Vagina (tissue), 2 donors: ENCODE data around the gene IL16. TPM values are rescaled to one million over a fixed set of nuclear protein-coding genes. Genes with fewer than 3 reads are reported as not detected.
A peak's percentile ranks its signal among the peaks of the same experiment; 100 is the strongest.
"Not testable (repeated sequence)": the region's sequence is repeated elsewhere in the genome, so short reads cannot be mapped to it uniquely, and the experiment has no call there.

Experiments used
- DNase-seq, 2 donors: peaks; one replicate each; pipeline ENCODE4 v3.0.0-alpha.2; 2017; ENCODE audit errors: extremely low spot score in 2 of 2
- H3K27ac ChIP-seq: fragments of 200-600 bp; sonication (generic); one replicate; pipeline ENCODE4 v1.5.1; 2019
- H3K27me3 ChIP-seq: fragments of 200-600 bp; sonication (generic); one replicate; pipeline ENCODE4 v1.5.1; 2019
- H3K36me3 ChIP-seq, 2 donors: fragments of 200-600 bp; sonication (generic); one replicate each; pipeline ENCODE4 v1.5.1; 2017 to 2019
- H3K4me1 ChIP-seq: fragments of 200-600 bp; sonication (generic); one replicate; pipeline ENCODE4 v1.5.1; 2019
- H3K4me3 ChIP-seq, 2 donors: fragments of 200-600 bp; sonication (generic); 1 replicate in 1 of 2; 2 replicates in 1 of 2; pipeline ENCODE4 v1.5.1; 2016 to 2019
- H3K9me3 ChIP-seq: fragments of 200-600 bp; sonication (generic); one replicate; pipeline ENCODE4 v1.5.1; 2019
- POLR2A ChIP-seq, 2 donors: fragments of 450-650 bp; IDR thresholded peaks; one replicate each; pipeline ENCODE4 v1.6.1; 2017; ENCODE audit warnings: antibody characterized with exemption in 2 of 2, mild to moderate bottlenecking in 2 of 2, moderate library complexity in 2 of 2
- POLR2AphosphoS5 ChIP-seq, 2 donors: sonication (generic); formaldehyde crosslinking; IDR thresholded peaks; one replicate each; pipeline ENCODE4 v1.9.0; 2017; ENCODE audit warnings: antibody characterized with exemption in 2 of 2, mild to moderate bottlenecking in 2 of 2, low read depth in 1 of 2; ENCODE audit not compliant: insufficient read depth in 1 of 2
- intact Hi-C: fragments of 100-400 bp; cut with DNase I; formaldehyde crosslinking; loops from one replicate; pipeline ENCODE4 v1.15.1; 2023
- total RNA-seq: library from RNA; depleted of rRNA; stranded (reverse); fragments of >200 nt; gene quantifications from one replicate; pipeline ENCODE4 v1.2.3, GENCODE V29; 2016
- TF ChIP-seq, protein P1 (sequence below), 3 experiments: fragments of 450-650 bp in 2 of 3; fragments of 200-600 bp in 1 of 3; sonication (generic) in 1 of 3; IDR thresholded peaks; one replicate each; pipeline ENCODE4 v1.5.1; 2017 to 2019; ENCODE audit warnings: antibody characterized with exemption in 3 of 3, mild to moderate bottlenecking in 2 of 3, moderate library complexity in 2 of 3

The IL16 gene
- total RNA-seq, 1 donor from 2014 or later = 19.9 TPM

DNA sequence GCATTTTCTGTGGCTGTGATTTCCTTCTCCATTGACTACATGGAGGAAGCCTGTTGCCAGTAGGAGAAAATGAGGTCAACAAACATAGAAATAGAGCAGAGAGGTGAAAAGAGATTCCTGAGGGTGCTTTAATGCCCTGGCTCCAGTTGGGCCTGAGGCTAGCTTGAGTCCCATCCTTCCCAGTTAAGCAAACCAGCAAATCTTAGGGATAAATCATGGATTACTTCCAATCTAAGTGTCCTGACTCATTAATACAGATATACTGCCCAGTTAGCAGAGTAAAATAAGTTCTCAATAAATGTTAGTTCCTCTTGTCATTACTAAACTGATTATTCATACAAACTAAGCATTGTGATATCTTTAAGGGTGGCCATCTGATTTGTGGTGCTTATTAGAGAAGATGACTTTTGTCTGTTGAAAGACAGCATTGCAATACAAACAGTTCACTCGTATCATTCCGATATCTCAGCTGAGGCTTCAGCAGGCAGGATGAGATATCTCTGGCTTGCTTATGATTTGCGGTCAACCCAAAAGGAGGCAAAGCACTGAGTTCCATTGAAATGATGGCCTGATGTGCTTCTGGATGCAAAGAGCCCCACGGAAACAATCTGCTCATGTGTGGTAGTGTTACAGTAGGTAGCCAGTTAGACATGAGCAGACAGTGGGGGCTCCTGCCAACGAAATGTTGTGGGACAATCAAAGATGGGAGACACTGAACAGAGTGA, 133.8 kb downstream of the IL16 start:
- Histone ChIP-seq H3K36me3 (no peaks in the 10 kb centered on the region), H3K27me3 (no peaks in the 10 kb centered on the region), H3K4me3 (no peak overlapping the region), H3K4me1 (no peaks in the 10 kb centered on the region), H3K9me3 (no peaks in the 10 kb centered on the region), H3K27ac (no peak overlapping the region)
- TF ChIP-seq POLR2AphosphoS5 (IDR thresholded peaks at IDR 0.05; ENCODE audit: insufficient read depth in 1 of 2, low read depth in 1 of 2) = no peak
- TF ChIP-seq, protein P1, sequence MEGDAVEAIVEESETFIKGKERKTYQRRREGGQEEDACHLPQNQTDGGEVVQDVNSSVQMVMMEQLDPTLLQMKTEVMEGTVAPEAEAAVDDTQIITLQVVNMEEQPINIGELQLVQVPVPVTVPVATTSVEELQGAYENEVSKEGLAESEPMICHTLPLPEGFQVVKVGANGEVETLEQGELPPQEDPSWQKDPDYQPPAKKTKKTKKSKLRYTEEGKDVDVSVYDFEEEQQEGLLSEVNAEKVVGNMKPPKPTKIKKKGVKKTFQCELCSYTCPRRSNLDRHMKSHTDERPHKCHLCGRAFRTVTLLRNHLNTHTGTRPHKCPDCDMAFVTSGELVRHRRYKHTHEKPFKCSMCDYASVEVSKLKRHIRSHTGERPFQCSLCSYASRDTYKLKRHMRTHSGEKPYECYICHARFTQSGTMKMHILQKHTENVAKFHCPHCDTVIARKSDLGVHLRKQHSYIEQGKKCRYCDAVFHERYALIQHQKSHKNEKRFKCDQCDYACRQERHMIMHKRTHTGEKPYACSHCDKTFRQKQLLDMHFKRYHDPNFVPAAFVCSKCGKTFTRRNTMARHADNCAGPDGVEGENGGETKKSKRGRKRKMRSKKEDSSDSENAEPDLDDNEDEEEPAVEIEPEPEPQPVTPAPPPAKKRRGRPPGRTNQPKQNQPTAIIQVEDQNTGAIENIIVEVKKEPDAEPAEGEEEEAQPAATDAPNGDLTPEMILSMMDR (IDR thresholded peaks at IDR 0.05) = no peak
- TF ChIP-seq POLR2A (IDR thresholded peaks at IDR 0.05) = no peak
- DNase-seq = no peak
- intact Hi-C loops = no loop called here

DNA sequence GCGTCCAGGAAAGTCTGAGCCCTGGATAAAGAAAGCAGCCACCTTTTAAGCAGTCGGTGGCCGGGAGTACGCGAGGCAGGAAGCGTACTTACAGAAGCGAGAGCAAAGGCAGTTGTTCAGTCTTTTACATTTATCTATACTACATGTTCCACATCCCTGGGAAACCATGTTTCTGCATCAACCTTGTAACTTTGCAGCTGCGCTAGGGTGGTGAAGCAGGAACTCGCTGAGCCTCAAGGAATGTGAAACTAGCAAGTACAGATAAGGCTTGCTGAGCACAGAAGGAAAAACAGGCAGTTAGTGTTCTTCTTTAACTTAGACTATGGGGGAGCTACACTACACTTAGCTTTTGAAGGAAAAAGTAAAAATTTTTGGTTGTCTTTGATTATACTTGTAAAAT, 134.5 kb downstream of the IL16 start:
- H3K27ac ChIP-seq, H3K36me3 ChIP-seq, DNase-seq, H3K27me3 ChIP-seq, intact Hi-C loops, H3K4me1 ChIP-seq, H3K9me3 ChIP-seq, H3K4me3 ChIP-seq: not testable (repeated sequence)

GRCh38 chr15:81331600-81331999, 134.9 kb downstream of the IL16 start:
- H3K9me3 ChIP-seq = no peaks in the 10 kb centered on the region
- H3K27me3 ChIP-seq = no peaks in the 10 kb centered on the region
- DNase-seq = no peak
- no peak overlapping the region for H3K27ac ChIP-seq
- intact Hi-C loops = no loop called here
- H3K4me3 ChIP-seq = no peak overlapping the region
- TF ChIP-seq, protein P1 (IDR thresholded peaks at IDR 0.05) = no peak
- TF ChIP-seq POLR2AphosphoS5 (IDR thresholded peaks at IDR 0.05; ENCODE audit: insufficient read depth in 1 of 2, low read depth in 1 of 2) (no peak), POLR2A (IDR thresholded peaks at IDR 0.05) (no peak)
- H3K36me3 ChIP-seq = no peaks in the 10 kb centered on the region
- no peaks in the 10 kb centered on the region for H3K4me1 ChIP-seq

GRCh38 chr15:81332326-81332725, 135.6 kb downstream of the IL16 start:
- no peak for DNase-seq
- TF ChIP-seq, protein P1 (IDR thresholded peaks at IDR 0.05) = no peak
- TF ChIP-seq POLR2AphosphoS5 (IDR thresholded peaks at IDR 0.05; ENCODE audit: insufficient read depth in 1 of 2, low read depth in 1 of 2) (no peak), POLR2A (IDR thresholded peaks at IDR 0.05) (no peak)
- H3K27me3 ChIP-seq = no peaks in the 10 kb centered on the region
- H3K4me3 ChIP-seq = no peak overlapping the region
- intact Hi-C loops = no loop called here
- H3K9me3 ChIP-seq = no peaks in the 10 kb centered on the region
- H3K36me3 ChIP-seq = no peaks in the 10 kb centered on the region
- H3K27ac ChIP-seq = no peak overlapping the region
- peaks cover 4% of the 10 kb centered on the region for H3K4me1 ChIP-seq

GRCh38 chr15:81333363-81333762, 136.7 kb downstream of the IL16 start:
- peak in 1 of 2 donors; percentile 52 for DNase-seq
- H3K27ac ChIP-seq = no peak overlapping the region
- peaks cover 14% of the 10 kb centered on the region for H3K4me1 ChIP-seq
- no peaks in the 10 kb centered on the region for H3K9me3 ChIP-seq
- H3K36me3 ChIP-seq = no peaks in the 10 kb centered on the region
- no peaks in the 10 kb centered on the region for H3K27me3 ChIP-seq
- intact Hi-C loops = no loop called here
- no peak overlapping the region for H3K4me3 ChIP-seq
- TF ChIP-seq, protein P1 (IDR thresholded peaks at IDR 0.05) = no peak
- TF ChIP-seq POLR2A (IDR thresholded peaks at IDR 0.05) (no peak), POLR2AphosphoS5 (IDR thresholded peaks at IDR 0.05; ENCODE audit: insufficient read depth in 1 of 2, low read depth in 1 of 2) (no peak)
